ENCODE results near the gene DHRS3. TPM values are rescaled to one million over a fixed set of nuclear protein-coding genes. Genes with fewer than 3 reads are reported as not detected.
"Not testable (repeated sequence)": the region's sequence is repeated elsewhere in the genome, so short reads cannot be mapped to it uniquely, and the experiment has no call there.

DHRS3 gene
- total RNA-seq, 2 experiments from 2014 or later: 20.8 to 60.4 TPM

DNA sequence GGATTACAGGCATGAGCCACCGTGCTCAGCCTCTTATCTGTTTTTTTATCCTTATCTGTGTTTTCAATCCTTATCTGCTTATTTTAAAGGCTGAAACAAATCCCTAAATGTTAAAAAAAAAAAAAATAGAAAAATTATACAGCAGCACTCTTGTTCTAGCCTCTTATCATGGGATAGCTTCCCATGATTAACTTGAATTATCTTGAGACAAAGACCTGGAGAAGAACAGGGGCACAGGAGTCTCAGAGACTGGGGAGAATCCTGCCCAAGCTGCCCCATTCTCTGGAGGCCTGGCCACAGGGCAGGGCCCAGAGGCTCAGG, 86.9 kb downstream of the DHRS3 start:
- H3K27me3 Mint-ChIP-seq: no peaks in the 10 kb centered on the region
- ATAC-seq: no peak
- peaks cover 9% of the 10 kb centered on the region for H3K36me3 Mint-ChIP-seq
- CTCF ChIA-PET: no interaction called here
- H3K4me3 Mint-ChIP-seq: no peak overlapping the region
- H3K9me3 Mint-ChIP-seq (ENCODE audit: low read depth): peaks cover 8% of the 10 kb centered on the region
- H3K27ac Mint-ChIP-seq: no peak overlapping the region
- DNase-seq: no peak
- peaks cover 6% of the 10 kb centered on the region for H3K4me1 Mint-ChIP-seq

DNA sequence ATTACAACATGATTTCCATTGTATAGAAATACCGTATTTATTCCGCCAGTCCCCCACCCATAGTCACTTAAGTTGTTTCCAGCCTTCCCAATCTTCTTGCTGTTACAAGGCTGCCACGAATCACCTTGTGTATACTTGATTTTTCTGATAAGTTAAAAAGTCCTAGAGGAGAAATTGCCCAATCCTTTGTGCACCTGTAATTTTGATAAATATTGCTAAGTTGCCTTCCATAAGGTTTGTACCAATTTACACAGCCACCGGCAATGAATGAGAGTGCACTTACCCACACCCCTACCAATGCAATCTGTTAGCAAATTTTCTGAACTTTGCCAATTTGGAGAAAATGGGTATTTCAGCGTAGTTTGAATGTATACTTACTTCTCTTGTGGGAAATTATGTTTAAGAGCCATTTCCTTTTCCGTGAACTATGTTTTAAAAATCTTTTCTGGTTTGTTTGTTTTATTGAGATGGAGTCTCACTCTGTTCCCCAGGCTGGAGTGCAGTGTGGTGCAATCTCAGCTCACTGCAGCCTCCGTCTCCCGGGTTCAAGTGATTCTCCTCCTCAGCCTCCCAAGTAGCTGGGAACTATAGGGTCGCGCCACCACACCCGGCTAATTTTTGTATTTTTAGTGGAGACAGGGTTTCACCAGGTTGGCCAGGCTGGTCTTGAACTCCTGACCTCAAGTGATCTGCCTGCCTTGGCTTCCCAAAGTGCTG, 87.4 kb downstream of the DHRS3 start:
- Mint-ChIP-seq H3K27me3 (no peaks in the 10 kb centered on the region), H3K9me3 (ENCODE audit: low read depth) (peaks cover 5% of the 10 kb centered on the region), H3K4me3 (no peak overlapping the region), H3K27ac (no peak overlapping the region), H3K36me3 (peaks cover 6% of the 10 kb centered on the region), H3K4me1 (peaks cover 3% of the 10 kb centered on the region)
- DNase-seq (no peak), ATAC-seq (no peak)
- CTCF ChIA-PET: no interaction called here

- CTCF ChIA-PET: no interaction called here
- H3K36me3 Mint-ChIP-seq: no peaks in the 10 kb centered on the region
- DNase-seq: no peak
- H3K27me3 Mint-ChIP-seq: no peaks in the 10 kb centered on the region
- H3K4me3 Mint-ChIP-seq: no peak overlapping the region
- H3K4me1 Mint-ChIP-seq: peaks cover 3% of the 10 kb centered on the region
- no peak overlapping the region for H3K27ac Mint-ChIP-seq
- ATAC-seq: no peak
- no peaks in the 10 kb centered on the region for H3K9me3 Mint-ChIP-seq (ENCODE audit: low read depth)
Observed at GRCh38 chr1:12529640-12530174, 88.3 kb downstream of the DHRS3 start.

GRCh38 chr1:12528021-12528852, 89.8 kb downstream of the DHRS3 start:
- DNase-seq: no peak
- Mint-ChIP-seq H3K27me3 (no peaks in the 10 kb centered on the region), H3K36me3 (peaks cover 3% of the 10 kb centered on the region), H3K9me3 (ENCODE audit: low read depth) (no peaks in the 10 kb centered on the region), H3K4me1 (peaks cover 3% of the 10 kb centered on the region), H3K27ac (no peak overlapping the region), H3K4me3 (no peak overlapping the region)
- no peak for ATAC-seq
- CTCF ChIA-PET: no interaction called here

DNA sequence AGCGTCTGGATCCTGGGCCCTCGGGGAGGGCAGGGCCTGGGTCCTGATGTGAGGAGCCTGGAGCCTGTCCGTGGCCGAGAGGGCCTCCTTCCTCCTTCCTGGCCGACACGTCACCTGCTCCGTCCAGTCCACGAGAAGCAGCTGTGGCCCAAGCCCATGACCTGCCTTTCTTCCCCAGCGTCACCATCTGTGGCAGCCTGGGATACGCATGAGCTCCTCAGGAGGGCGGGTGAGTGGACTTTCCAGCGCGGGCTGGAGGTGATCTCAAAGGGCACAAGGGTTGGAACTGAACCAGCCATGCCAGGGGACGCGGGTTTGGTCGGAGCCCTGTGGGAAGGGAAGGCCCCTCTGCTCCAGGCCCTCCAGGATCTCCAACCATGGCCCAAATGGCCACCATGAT, 90.4 kb downstream of the DHRS3 start:
- H3K36me3 Mint-ChIP-seq: peaks cover 3% of the 10 kb centered on the region
- CTCF ChIA-PET: no interaction called here
- H3K27ac Mint-ChIP-seq: no peak overlapping the region
- DNase-seq (no peak), ATAC-seq (no peak)
- H3K4me1 Mint-ChIP-seq: peaks cover 3% of the 10 kb centered on the region
- no peaks in the 10 kb centered on the region for H3K9me3 Mint-ChIP-seq (ENCODE audit: low read depth)
- H3K27me3 Mint-ChIP-seq: no peaks in the 10 kb centered on the region
- H3K4me3 Mint-ChIP-seq: no peak overlapping the region

- Mint-ChIP-seq H3K9me3 (ENCODE audit: low read depth) (no peaks in the 10 kb centered on the region), H3K4me3 (no peak overlapping the region), H3K4me1 (peaks cover 3% of the 10 kb centered on the region), H3K27me3 (no peaks in the 10 kb centered on the region), H3K36me3 (peaks cover 3% of the 10 kb centered on the region), H3K27ac (no peak overlapping the region)
- DNase-seq (no peak), ATAC-seq (no peak)
- CTCF ChIA-PET: no interaction called here
Observed at GRCh38 chr1:12525311-12526181, 92.5 kb downstream of the DHRS3 start.

DNA sequence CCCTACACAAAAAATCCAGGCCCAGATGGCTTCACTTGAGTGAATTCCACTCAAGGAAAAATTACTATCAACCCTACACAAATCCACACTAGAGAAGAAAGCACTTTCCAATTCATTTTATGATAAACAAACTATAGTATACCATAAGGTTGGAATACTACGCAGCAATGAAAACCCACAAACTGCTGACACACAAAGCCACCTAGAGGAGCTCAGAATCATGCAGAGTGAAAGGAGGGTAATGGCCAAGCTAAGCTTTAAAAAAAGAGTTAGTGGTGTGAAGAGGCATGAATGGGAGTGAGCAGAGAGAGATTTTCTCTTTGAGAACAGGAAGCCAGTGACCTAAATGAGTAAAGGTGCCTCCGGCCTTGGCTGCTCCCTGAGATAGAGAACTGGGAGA, 93.7 kb downstream of the DHRS3 start:
- peaks cover 3% of the 10 kb centered on the region for H3K27me3 Mint-ChIP-seq
- peaks cover 5% of the 10 kb centered on the region for H3K36me3 Mint-ChIP-seq
- H3K9me3 Mint-ChIP-seq (ENCODE audit: low read depth): no peaks in the 10 kb centered on the region
- ATAC-seq (no peak), DNase-seq (no peak)
- CTCF ChIA-PET: no interaction called here
- no peak overlapping the region for H3K27ac Mint-ChIP-seq
- peaks cover 2% of the 10 kb centered on the region for H3K4me1 Mint-ChIP-seq
- H3K4me3 Mint-ChIP-seq: no peak overlapping the region

DNA sequence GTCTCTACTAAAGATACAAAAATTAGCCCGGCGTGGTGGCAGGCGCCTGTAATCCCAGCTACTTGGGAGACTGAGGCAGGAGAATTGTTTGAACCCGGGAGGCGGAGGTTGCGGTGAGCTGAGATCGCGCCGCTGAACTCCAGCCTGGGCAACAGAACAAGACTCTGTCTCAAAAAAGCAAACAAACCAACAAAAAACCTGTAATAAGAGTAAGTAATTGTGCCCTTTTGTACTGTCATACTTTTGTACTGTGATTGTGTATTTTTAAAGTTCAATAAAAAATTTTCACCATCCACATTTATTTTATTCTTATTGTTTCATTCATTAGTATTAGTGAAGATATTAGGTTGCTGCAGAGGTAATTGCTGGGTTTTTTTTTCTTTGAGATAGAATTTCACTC, 95.2 kb downstream of the DHRS3 start:
- CTCF ChIA-PET; DNase-seq; H3K27me3 Mint-ChIP-seq; H3K36me3 Mint-ChIP-seq; H3K4me3 Mint-ChIP-seq; H3K9me3 Mint-ChIP-seq (ENCODE audit: low read depth); ATAC-seq; H3K27ac Mint-ChIP-seq; H3K4me1 Mint-ChIP-seq: not testable (repeated sequence)

GRCh38 chr1:12521096-12521495, 96.9 kb downstream of the DHRS3 start:
- CTCF ChIA-PET: interaction anchor here (1.3 kb wide), 1 partner anchor 138 kb away, joined by 3 read pairs; no protein-coding TSS in a partner anchor
- Mint-ChIP-seq H3K4me1 (peaks cover 10% of the 10 kb centered on the region), H3K36me3 (peaks cover 8% of the 10 kb centered on the region), H3K27me3 (peaks cover 3% of the 10 kb centered on the region), H3K9me3 (ENCODE audit: low read depth) (no peaks in the 10 kb centered on the region), H3K4me3 (no peak overlapping the region), H3K27ac (no peak overlapping the region)
- DNase-seq (no peak), ATAC-seq (no peak)

GRCh38 chr1:12519693-12520364, 98.2 kb downstream of the DHRS3 start:
- Mint-ChIP-seq H3K27me3 (peaks cover 3% of the 10 kb centered on the region), H3K36me3 (peaks cover 8% of the 10 kb centered on the region), H3K4me3 (no peak overlapping the region), H3K4me1 (peaks cover 10% of the 10 kb centered on the region), H3K9me3 (ENCODE audit: low read depth) (no peaks in the 10 kb centered on the region), H3K27ac (no peak overlapping the region)
- CTCF ChIA-PET: interaction anchor here (0.7 kb wide), 1 partner anchor 114 kb away, joined by 3 read pairs; no protein-coding TSS in a partner anchor
- no peak for DNase-seq
- no peak for ATAC-seq

DNA sequence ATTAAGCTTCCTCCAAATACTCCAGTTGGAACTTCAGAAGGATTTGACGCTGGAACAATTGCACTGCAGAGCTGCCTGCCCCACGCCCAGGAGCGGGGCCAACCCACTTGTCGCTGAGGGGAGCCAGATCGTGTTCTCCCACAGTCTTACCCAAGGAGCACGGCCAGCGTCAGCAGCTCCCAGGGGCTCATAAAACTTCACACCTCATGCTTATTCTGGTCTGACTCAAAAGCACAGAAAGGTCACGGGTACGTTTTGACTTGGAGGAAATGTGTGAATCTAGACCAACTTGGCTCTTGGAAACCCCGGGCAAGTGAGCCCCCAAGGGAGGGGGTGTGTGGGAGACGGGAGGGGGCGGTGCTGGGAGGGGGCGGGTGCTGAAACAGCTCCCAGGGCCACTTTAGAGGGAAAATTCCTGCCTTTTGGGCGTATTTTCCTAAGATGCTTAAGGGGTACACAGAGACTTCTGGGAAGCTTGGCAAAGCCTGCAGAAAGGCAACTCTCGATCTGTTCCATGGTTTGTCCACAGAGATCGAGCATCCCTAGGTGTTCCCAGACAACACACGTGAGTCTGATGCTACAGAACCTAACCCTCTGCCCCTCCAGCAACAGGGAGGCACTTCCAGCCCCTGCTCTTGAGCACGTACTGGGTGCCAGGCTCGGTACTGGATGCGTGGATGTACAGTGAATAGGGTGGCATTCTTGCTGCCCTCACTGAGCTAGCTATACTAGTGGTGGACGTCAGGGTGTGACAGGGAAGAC, 98.9 kb downstream of the DHRS3 start:
- Mint-ChIP-seq H3K27ac (no peak overlapping the region), H3K4me3 (no peak overlapping the region)

More for the DNA sequence above, 98.9 kb downstream of the DHRS3 start:
- Mint-ChIP-seq H3K27me3 (peaks cover 3% of the 10 kb centered on the region), H3K9me3 (ENCODE audit: low read depth) (no peaks in the 10 kb centered on the region), H3K4me1 (peaks cover 10% of the 10 kb centered on the region), H3K36me3 (peaks cover 6% of the 10 kb centered on the region)
- DNase-seq (peak; percentile 55), ATAC-seq (peak; percentile 65)
- CTCF ChIA-PET: interaction anchor here (1.2 kb wide), 1 partner anchor 25 kb away, joined by 3 read pairs; no protein-coding TSS in a partner anchor

Measured in activated CD8-positive, alpha-beta memory T cell treated with anti-CD3 and anti-CD28 coated beads, Interleukin-2, amount 10 ng/mL, durations not matched to agents 7 days and 5 days (primary cell).